ENCODE measurements around the gene MANBA.

GRCh38 chr4:102783006-102783405 is 22.2 kb upstream of the MANBA start:
- TF ChIP-seq POLR2A (IDR thresholded peaks at IDR 0.05) (no peak), CTCF (IDR thresholded peaks at IDR 0.05) (no peak)

Measured in adrenal gland (tissue), 5 donors.